ENCODE data around the gene TRAF2.

DNA sequence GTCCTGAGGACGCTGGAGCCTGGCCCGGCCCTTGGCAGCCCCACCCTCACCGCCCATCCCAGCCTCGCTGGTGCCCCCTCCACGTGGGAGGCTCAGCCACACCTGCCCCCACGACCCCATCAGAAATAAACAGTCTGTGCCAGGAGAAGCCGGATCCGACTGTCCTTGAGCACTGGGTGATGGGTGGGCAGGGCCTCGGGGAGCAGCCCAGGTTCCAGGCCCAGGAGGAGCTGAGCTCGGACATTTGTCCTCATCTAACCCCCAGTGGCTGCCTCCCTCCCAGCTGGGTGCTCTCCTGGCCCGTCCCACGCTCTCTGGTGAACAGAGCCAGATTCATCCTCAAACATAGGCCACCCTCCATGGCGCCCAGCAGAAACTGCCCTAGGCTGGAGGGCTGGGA lies 86.4 kb downstream of the TRAF2 start:
- TF ChIP-seq, protein P1, sequence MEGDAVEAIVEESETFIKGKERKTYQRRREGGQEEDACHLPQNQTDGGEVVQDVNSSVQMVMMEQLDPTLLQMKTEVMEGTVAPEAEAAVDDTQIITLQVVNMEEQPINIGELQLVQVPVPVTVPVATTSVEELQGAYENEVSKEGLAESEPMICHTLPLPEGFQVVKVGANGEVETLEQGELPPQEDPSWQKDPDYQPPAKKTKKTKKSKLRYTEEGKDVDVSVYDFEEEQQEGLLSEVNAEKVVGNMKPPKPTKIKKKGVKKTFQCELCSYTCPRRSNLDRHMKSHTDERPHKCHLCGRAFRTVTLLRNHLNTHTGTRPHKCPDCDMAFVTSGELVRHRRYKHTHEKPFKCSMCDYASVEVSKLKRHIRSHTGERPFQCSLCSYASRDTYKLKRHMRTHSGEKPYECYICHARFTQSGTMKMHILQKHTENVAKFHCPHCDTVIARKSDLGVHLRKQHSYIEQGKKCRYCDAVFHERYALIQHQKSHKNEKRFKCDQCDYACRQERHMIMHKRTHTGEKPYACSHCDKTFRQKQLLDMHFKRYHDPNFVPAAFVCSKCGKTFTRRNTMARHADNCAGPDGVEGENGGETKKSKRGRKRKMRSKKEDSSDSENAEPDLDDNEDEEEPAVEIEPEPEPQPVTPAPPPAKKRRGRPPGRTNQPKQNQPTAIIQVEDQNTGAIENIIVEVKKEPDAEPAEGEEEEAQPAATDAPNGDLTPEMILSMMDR (IDR thresholded peaks at IDR 0.05; ENCODE audit: low read length): no peak
- no peak for TF ChIP-seq EZH2 (optimal IDR thresholded peaks at IDR 0.05; ENCODE audit: low read depth, low read length)

All from MM.1S (cell line).